BLaER1 treated with 17β-estradiol and CSF1 and Interleukin-3, amounts not matched to agents 10 nM and 100 nM (cell line): ENCODE results near the gene RAB9A.
A peak's percentile ranks its signal among the peaks of the same experiment; 100 is the strongest.
"Not testable (repeated sequence)": the region's sequence is repeated elsewhere in the genome, so short reads cannot be mapped to it uniquely, and the experiment has no call there.

Source experiments
- H3K27ac ChIP-seq, 11 experiments: shearing (Covaris generic); formaldehyde crosslinking; 2 replicates each; pipeline ENCODE4 v1.8.1; 2022
- H3K27me3 ChIP-seq, 11 experiments: shearing (Covaris generic); formaldehyde crosslinking; 2 replicates each; pipeline ENCODE4 v1.8.1; 2022
- H3K36me3 ChIP-seq, 11 experiments: shearing (Covaris generic); formaldehyde crosslinking; 2 replicates each; pipeline ENCODE4 v1.8.1; 2022
- H3K4me1 ChIP-seq, 10 experiments: shearing (Covaris generic); formaldehyde crosslinking; 2 replicates each; pipeline ENCODE4 v1.8.1; 2022
- H3K4me2 ChIP-seq, 11 experiments: shearing (Covaris generic); formaldehyde crosslinking; 2 replicates each; pipeline ENCODE4 v1.8.1; 2022
- H3K4me3 ChIP-seq, 10 experiments: shearing (Covaris generic); formaldehyde crosslinking; 2 replicates each; pipeline ENCODE4 v1.8.1; 2022
- H3K9ac ChIP-seq, 11 experiments: shearing (Covaris generic); formaldehyde crosslinking; 2 replicates each; pipeline ENCODE4 v1.8.1; 2022
- H3K9me3 ChIP-seq, 11 experiments: shearing (Covaris generic); formaldehyde crosslinking; replicated peaks in 1 of 11; 2 replicates each; pipeline ENCODE4 v1.8.1; 2022
- H4K20me1 ChIP-seq, 11 experiments: shearing (Covaris generic); formaldehyde crosslinking; 2 replicates each; pipeline ENCODE4 v1.8.1; 2022
- Cebpa-rat ChIP-seq, 11 experiments: shearing (Covaris generic); IDR thresholded peaks; 2 replicates each; pipeline ENCODE4 v1.8.1; 2022

Gene RAB9A

GRCh38 chrX:13688958-13689740, at the start of gene RAB9A:
TSS of gene RAB9A (plus strand) at chrX:13689128. CDS start at chrX:13708747, 19,619 bp downstream.
- H3K4me3 ChIP-seq, result peak within 1 kb of the TSS; percentile 68 to 82 (median 74)
- peak within 1 kb of the TSS; percentile 66 to 84 (median 73) for H3K4me2 ChIP-seq
- H3K36me3 ChIP-seq, result no peaks in the 10 kb centered on the region
- peaks cover 15 to 57% (median 35%) of the 10 kb centered on the region in 11 experiments; a peak in 21 of 22 replicates for H4K20me1 ChIP-seq
- H3K4me1 ChIP-seq, result peaks cover 27 to 48% (median 37%) of the 10 kb centered on the region in 10 experiments
- no peak for TF ChIP-seq Cebpa-rat (IDR thresholded peaks at IDR 0.05)
- H3K9ac ChIP-seq, result peak within 1 kb of the TSS; percentile 84 to 95 (median 89)
- peak within 1 kb of the TSS; percentile 83 to 93 (median 87) for H3K27ac ChIP-seq
- peaks cover 99 to 100% (median 100%) of the 10 kb centered on the region in 11 experiments for H3K27me3 ChIP-seq
- peaks cover 0 to 9% (median 0%) of the 10 kb centered on the region in 11 experiments; a peak in 4 of 22 replicates for H3K9me3 ChIP-seq

- H3K9ac ChIP-seq, H3K4me3 ChIP-seq, H3K4me1 ChIP-seq, H3K36me3 ChIP-seq, H3K4me2 ChIP-seq, H3K27ac ChIP-seq: not testable (repeated sequence)
- Histone ChIP-seq H4K20me1 (peaks cover 0 to 19% (median 5%) of the 10 kb centered on the region in 11 experiments; a peak in 7 of 22 replicates), H3K27me3 (peaks cover 80 to 87% (median 86%) of the 10 kb centered on the region in 11 experiments), H3K9me3 (peaks cover 42 to 50% (median 44%) of the 10 kb centered on the region in 11 experiments)
Measured at GRCh38 chrX:13641684-13642083, 47.2 kb upstream of the RAB9A start.

GRCh38 chrX:13645464-13646153, 43.3 kb upstream of the RAB9A start:
- Histone ChIP-seq H3K27me3 (peaks cover 84 to 87% (median 86%) of the 10 kb centered on the region in 11 experiments), H3K4me1 (no peaks in the 10 kb centered on the region), H3K36me3 (no peaks in the 10 kb centered on the region), H3K4me3 (no peak overlapping the region), H4K20me1 (peaks cover 0 to 39% (median 19%) of the 10 kb centered on the region in 11 experiments; a peak in 15 of 22 replicates), H3K9ac (no peak overlapping the region), H3K27ac (no peak overlapping the region), H3K9me3 (peaks cover 3 to 32% (median 5%) of the 10 kb centered on the region in 11 experiments; a peak in 21 of 22 replicates), H3K4me2 (no peak overlapping the region)
- no peak for TF ChIP-seq Cebpa-rat (IDR thresholded peaks at IDR 0.05)

- Histone ChIP-seq H3K9ac (no peak overlapping the region), H4K20me1 (peaks cover under 1 to 44% (median 19%) of the 10 kb centered on the region in 11 experiments; a peak in 16 of 22 replicates), H3K4me3 (no peak overlapping the region), H3K36me3 (no peaks in the 10 kb centered on the region), H3K27ac (no peak overlapping the region), H3K9me3 (peaks cover 0 to 27% (median 0%) of the 10 kb centered on the region in 11 experiments; a peak in 9 of 22 replicates), H3K4me2 (no peak overlapping the region), H3K27me3 (peaks cover 86 to 87% (median 87%) of the 10 kb centered on the region in 11 experiments), H3K4me1 (no peaks in the 10 kb centered on the region)
- no peak for TF ChIP-seq Cebpa-rat (IDR thresholded peaks at IDR 0.05)
Measured at GRCh38 chrX:13646154-13646549, 42.8 kb upstream of the RAB9A start.

- no peak overlapping the region for H3K4me3 ChIP-seq
- peaks cover 6 to 8% (median 7%) of the 10 kb centered on the region in 10 experiments; a peak in 18 of 20 replicates for H3K4me1 ChIP-seq
- peak overlapping the region in 1 of 11 experiments; percentile 35; a peak in 1 of 22 replicates for H3K27ac ChIP-seq
- H3K36me3 ChIP-seq, result no peaks in the 10 kb centered on the region
- H3K9me3 ChIP-seq, result peaks cover 0 to 26% (median 0%) of the 10 kb centered on the region in 11 experiments; a peak in 8 of 22 replicates
- no peak overlapping the region for H3K4me2 ChIP-seq
- H3K9ac ChIP-seq, result no peak overlapping the region
- H3K27me3 ChIP-seq, result peaks cover 90 to 99% (median 97%) of the 10 kb centered on the region in 11 experiments
- TF ChIP-seq Cebpa-rat (IDR thresholded peaks at IDR 0.05), result no peak
- H4K20me1 ChIP-seq, result peaks cover 14 to 55% (median 26%) of the 10 kb centered on the region in 11 experiments; a peak in 17 of 22 replicates
Measured at GRCh38 chrX:13647709-13648212, 41.2 kb upstream of the RAB9A start.

- H3K4me1 ChIP-seq, result peaks cover 6 to 10% (median 8%) of the 10 kb centered on the region in 10 experiments; a peak in 19 of 20 replicates
- H3K27ac ChIP-seq, result peak overlapping the region in 1 of 11 experiments; percentile 35; a peak in 1 of 22 replicates
- peaks cover 87 to 97% (median 94%) of the 10 kb centered on the region in 11 experiments for H3K27me3 ChIP-seq
- H4K20me1 ChIP-seq, result peaks cover 19 to 59% (median 29%) of the 10 kb centered on the region in 11 experiments; a peak in 18 of 22 replicates
- H3K4me3 ChIP-seq, H3K4me2 ChIP-seq, H3K36me3 ChIP-seq, H3K9ac ChIP-seq: not testable (repeated sequence)
- H3K9me3 ChIP-seq, result peaks cover 0 to 21% (median 0%) of the 10 kb centered on the region in 11 experiments; a peak in 7 of 22 replicates
Measured at GRCh38 chrX:13648336-13648735, 40.6 kb upstream of the RAB9A start.

- peaks cover 0 to 21% (median 0%) of the 10 kb centered on the region in 11 experiments; a peak in 7 of 22 replicates for H3K9me3 ChIP-seq
- H4K20me1 ChIP-seq, result peaks cover 29 to 74% (median 40%) of the 10 kb centered on the region in 11 experiments; a peak in 19 of 22 replicates
- no peaks in the 10 kb centered on the region for H3K36me3 ChIP-seq
- TF ChIP-seq Cebpa-rat (IDR thresholded peaks at IDR 0.05), result no peak
- no peak overlapping the region for H3K4me3 ChIP-seq
- H3K9ac ChIP-seq, result no peak overlapping the region
- H3K27ac ChIP-seq, result no peak overlapping the region
- peaks cover 16 to 23% (median 20%) of the 10 kb centered on the region in 10 experiments for H3K4me1 ChIP-seq
- H3K4me2 ChIP-seq, result no peak overlapping the region
- peaks cover 87 to 97% (median 94%) of the 10 kb centered on the region in 11 experiments for H3K27me3 ChIP-seq
Measured at GRCh38 chrX:13649838-13650237, 39.1 kb upstream of the RAB9A start.

- Histone ChIP-seq H3K27ac (no peak overlapping the region), H3K9ac (no peak overlapping the region), H3K9me3 (peaks cover 0 to 21% (median 0%) of the 10 kb centered on the region in 11 experiments; a peak in 7 of 22 replicates), H3K36me3 (no peaks in the 10 kb centered on the region), H3K4me3 (no peak overlapping the region), H3K4me1 (peaks cover 16 to 23% (median 21%) of the 10 kb centered on the region in 10 experiments), H3K27me3 (peaks cover 87 to 97% (median 94%) of the 10 kb centered on the region in 11 experiments), H4K20me1 (peaks cover 30 to 78% (median 44%) of the 10 kb centered on the region in 11 experiments; a peak in 20 of 22 replicates), H3K4me2 (no peak overlapping the region)
- TF ChIP-seq Cebpa-rat (IDR thresholded peaks at IDR 0.05), result no peak
Measured at GRCh38 chrX:13650318-13650717, 38.6 kb upstream of the RAB9A start.
